IPS-18a (cell line): ENCODE data around the gene GOLT1B.
"Not testable (repeated sequence)": the region's sequence is repeated elsewhere in the genome, so short reads cannot be mapped to it uniquely, and the experiment has no call there.

Source experiments
- H3K27ac ChIP-seq: one replicate; pipeline ENCODE4 v1.5.1; 2013; ENCODE audit warnings: low read length
- H3K27me3 ChIP-seq: one replicate; pipeline ENCODE4 v1.6.1; 2013; ENCODE audit warnings: mild to moderate bottlenecking, low read length; ENCODE audit not compliant: control insufficient read depth, insufficient read depth
- H3K36me3 ChIP-seq: one replicate; pipeline ENCODE4 v1.6.1; 2013; ENCODE audit warnings: low read depth, low read length; ENCODE audit not compliant: control insufficient read depth
- H3K4me1 ChIP-seq: one replicate; pipeline ENCODE4 v1.6.1; 2013; ENCODE audit warnings: low read depth, low read length; ENCODE audit not compliant: control insufficient read depth
- H3K4me3 ChIP-seq: one replicate; pipeline ENCODE4 v1.5.1; 2013; ENCODE audit warnings: low read length
- H3K9ac ChIP-seq: one replicate; pipeline ENCODE4 v1.6.1; 2013; ENCODE audit warnings: mild to moderate bottlenecking, low read length, moderate library complexity
- H3K9me3 ChIP-seq: one replicate; pipeline ENCODE4 v1.6.1; 2013; ENCODE audit warnings: low read depth, low read length; ENCODE audit not compliant: control insufficient read depth

GOLT1B gene, protein sequence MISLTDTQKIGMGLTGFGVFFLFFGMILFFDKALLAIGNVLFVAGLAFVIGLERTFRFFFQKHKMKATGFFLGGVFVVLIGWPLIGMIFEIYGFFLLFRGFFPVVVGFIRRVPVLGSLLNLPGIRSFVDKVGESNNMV

GRCh38 chr12:21501258-21502163 lies at the start of gene GOLT1B, which contains the start of gene RECQL:
TSS of gene GOLT1B (plus strand) at chr12:21501789. CDS start at chr12:21501924, 135 bp downstream.
TSS of gene RECQL (minus strand) at chr12:21501635. CDS start at chr12:21499570, 2,065 bp downstream.
- no peaks in the 10 kb centered on the region for H3K27me3 ChIP-seq
- peak within 1 kb of the TSS; percentile 72 for H3K9ac ChIP-seq
- H3K27ac ChIP-seq = no peak within 1 kb of the TSS
- no peaks in the 10 kb centered on the region for H3K9me3 ChIP-seq
- peaks cover 17% of the 10 kb centered on the region for H3K36me3 ChIP-seq
- peaks cover 8% of the 10 kb centered on the region for H3K4me1 ChIP-seq
- H3K4me3 ChIP-seq = peak within 1 kb of the TSS; percentile 76

DNA sequence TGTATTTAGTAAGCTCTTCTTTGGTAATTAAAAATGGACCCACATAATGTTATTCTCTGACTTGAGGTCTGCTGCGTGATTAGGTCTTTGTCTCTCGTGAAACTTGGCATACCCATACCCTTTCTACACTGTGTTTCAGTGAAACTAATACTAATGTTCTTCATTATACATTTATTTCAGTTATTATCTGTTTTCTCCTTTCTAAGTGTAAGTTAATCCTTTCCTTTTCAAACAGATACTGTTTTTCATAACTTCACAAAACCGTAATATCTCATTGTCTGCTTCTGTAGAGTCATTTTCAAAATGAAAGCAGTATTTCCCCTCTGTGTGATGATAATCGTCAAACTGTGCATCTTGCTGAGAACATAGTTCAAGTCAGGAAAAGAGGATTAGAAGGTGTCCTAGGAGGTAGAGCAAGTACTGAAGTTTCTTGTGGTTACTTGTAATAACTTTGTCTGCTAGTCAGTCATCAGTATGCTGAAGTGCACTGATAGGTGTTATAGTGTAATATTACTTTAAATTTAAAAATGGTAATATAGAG lies 48.2 kb upstream of the GOLT1B start:
- Histone ChIP-seq H3K9ac (no peak overlapping the region), H3K27me3 (no peaks in the 10 kb centered on the region), H3K4me1 (no peaks in the 10 kb centered on the region), H3K27ac (no peak overlapping the region), H3K4me3 (no peak overlapping the region), H3K9me3 (no peaks in the 10 kb centered on the region), H3K36me3 (peaks cover 5% of the 10 kb centered on the region)

DNA sequence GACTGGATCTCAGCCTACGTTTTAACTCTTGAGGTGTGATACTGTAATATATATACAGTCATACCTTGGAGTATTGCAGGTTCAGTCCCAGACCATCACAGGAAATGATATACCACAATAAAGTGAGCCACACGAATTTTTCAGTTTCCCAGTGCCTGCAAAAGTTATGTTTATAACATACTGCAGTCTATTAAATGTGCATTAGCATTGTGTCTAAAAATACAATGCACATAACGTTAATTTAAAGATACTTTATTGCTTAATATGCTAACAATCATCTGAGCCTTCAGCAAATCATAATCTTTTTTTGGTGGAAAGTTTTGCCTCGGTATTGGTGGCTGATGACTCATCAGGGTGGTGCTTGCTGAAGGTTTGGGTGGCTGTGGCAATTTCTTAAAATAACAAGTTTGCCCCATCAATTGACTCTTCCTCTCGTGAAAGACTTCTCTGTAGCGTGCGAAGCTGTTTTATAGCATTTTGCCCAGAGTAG lies 45.3 kb upstream of the GOLT1B start:
- Histone ChIP-seq H3K9ac (no peak overlapping the region), H3K27ac (no peak overlapping the region), H3K4me1 (no peaks in the 10 kb centered on the region), H3K4me3 (no peak overlapping the region), H3K9me3 (no peaks in the 10 kb centered on the region), H3K27me3 (no peaks in the 10 kb centered on the region), H3K36me3 (peaks cover 5% of the 10 kb centered on the region)

DNA sequence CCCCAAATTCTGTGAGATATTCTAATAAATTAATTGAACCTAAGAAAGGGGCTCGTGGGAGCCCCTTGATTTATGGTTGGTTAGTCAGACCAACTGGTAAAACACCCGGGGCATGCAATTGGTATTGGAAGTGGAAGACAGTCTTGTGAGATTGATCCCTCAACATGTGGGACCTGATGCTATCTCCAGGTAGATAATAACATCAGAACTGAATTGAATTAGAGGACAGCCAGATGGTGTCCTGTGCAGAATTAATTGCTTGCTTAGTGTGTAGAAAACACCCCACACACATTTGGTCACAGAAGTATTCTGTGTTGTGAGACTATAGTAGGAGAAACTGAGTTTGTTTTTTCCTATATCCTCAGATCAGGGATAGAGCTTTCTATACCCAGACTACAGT lies 42.1 kb upstream of the GOLT1B start:
- H3K4me3 ChIP-seq = no peak overlapping the region
- H3K36me3 ChIP-seq = peaks cover 12% of the 10 kb centered on the region
- H3K9me3 ChIP-seq = no peaks in the 10 kb centered on the region
- H3K9ac ChIP-seq = no peak overlapping the region
- no peak overlapping the region for H3K27ac ChIP-seq
- H3K4me1 ChIP-seq = no peaks in the 10 kb centered on the region
- no peaks in the 10 kb centered on the region for H3K27me3 ChIP-seq

DNA sequence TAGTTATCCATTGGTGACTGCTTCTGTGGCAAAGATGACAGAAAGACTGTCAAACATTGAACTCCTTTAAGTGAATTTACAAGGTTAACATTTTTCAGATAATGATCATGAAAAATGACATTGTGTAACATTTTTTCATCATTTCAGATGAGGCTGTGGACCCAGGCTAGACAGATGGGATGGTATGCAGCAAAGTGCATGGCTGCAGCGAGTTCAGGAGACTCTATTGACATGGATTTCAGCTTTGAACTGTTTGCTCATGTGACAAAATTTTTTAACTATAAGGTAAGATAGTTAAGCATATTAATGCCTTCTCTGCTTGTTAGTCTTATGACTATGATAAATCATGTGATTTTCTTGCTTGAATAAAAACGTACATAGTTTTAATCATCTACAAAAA lies 34.3 kb upstream of the GOLT1B start:
- not testable (repeated sequence) for H3K27me3 ChIP-seq, H3K4me3 ChIP-seq, H3K9me3 ChIP-seq, H3K27ac ChIP-seq, H3K9ac ChIP-seq, H3K4me1 ChIP-seq
- H3K36me3 ChIP-seq = peaks cover 13% of the 10 kb centered on the region

DNA sequence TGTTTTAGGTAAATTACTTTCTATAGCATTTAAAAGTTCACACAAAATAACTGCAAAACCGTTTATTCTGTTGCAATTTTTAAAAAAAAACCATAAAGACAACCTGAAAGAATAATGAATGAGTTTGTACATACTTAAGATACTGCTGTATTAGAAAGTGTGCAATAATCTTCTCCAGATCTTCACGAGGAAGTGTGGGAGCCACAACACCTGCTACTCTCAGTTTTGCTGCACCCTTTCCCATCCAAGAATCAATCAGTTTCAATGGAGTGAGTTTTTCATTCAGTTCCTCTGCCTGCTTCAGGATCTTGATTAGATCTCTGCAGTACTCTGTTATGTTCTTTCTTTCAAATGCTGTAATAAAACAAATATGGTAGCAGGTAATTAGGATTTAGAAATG lies 30.3 kb upstream of the GOLT1B start:
- H3K36me3 ChIP-seq = peaks cover 34% of the 10 kb centered on the region
- no peaks in the 10 kb centered on the region for H3K27me3 ChIP-seq
- no peaks in the 10 kb centered on the region for H3K9me3 ChIP-seq
- H3K9ac ChIP-seq = no peak overlapping the region
- H3K4me1 ChIP-seq = no peaks in the 10 kb centered on the region
- H3K4me3 ChIP-seq = no peak overlapping the region
- H3K27ac ChIP-seq = no peak overlapping the region

DNA sequence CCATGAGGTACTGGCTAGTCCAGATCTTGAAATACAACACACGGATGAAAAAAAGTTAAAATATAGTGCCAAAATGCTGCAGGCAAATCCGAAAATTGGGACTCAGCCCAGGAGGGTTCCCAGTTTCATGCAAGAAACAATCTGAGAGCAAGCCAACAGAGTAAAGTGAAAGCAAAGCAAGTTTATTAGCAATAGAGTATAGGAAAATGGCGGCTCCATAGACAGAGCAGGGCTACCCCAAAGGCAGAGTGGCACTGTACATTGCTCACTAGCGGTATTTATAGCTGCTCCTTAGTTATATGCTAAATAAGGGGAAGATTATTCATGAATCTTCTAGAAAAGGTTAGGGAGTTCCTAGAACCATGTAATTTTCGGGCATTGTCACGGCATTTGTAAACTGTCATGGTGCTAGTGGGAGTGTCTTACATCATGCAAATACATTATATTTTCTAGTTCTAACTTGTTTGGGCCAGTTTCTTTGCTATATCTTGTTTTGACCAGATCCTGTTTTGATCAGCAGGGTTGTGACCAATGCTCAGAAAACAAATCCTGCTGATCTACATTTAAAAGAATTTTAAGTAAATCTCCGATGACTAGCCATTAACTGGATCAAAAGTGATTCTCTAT lies 29.3 kb upstream of the GOLT1B start:
- Histone ChIP-seq H3K9me3 (no peaks in the 10 kb centered on the region), H3K9ac (no peak overlapping the region), H3K4me3 (no peak overlapping the region), H3K36me3 (peaks cover 41% of the 10 kb centered on the region), H3K27me3 (no peaks in the 10 kb centered on the region), H3K27ac (no peak overlapping the region), H3K4me1 (no peaks in the 10 kb centered on the region)

GRCh38 chr12:21475552-21475951 lies 26.0 kb upstream of the GOLT1B start:
- Histone ChIP-seq H3K4me3 (no peak overlapping the region), H3K36me3 (peaks cover 36% of the 10 kb centered on the region), H3K9me3 (no peaks in the 10 kb centered on the region), H3K27me3 (no peaks in the 10 kb centered on the region), H3K4me1 (no peaks in the 10 kb centered on the region), H3K27ac (no peak overlapping the region), H3K9ac (no peak overlapping the region)

DNA sequence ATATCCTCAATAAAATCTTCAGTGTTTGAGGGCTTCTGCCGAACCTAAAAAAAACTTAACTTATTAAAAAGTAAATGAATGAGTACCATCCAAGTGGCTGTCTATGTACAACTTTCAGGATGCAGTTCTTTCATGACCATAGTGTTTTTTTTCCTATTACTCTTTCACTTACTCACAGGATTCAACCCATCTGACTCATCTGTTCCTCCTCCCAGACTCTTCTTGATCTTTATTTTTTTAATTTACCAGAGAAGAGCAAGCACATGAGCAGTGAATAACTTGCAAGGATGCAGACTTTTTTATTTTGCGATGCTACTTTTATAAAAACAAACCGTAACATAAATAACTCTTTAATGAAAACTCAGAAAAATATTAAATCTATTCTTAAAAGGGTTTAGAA lies 24.6 kb upstream of the GOLT1B start:
- peaks cover 33% of the 10 kb centered on the region for H3K36me3 ChIP-seq

DNA sequence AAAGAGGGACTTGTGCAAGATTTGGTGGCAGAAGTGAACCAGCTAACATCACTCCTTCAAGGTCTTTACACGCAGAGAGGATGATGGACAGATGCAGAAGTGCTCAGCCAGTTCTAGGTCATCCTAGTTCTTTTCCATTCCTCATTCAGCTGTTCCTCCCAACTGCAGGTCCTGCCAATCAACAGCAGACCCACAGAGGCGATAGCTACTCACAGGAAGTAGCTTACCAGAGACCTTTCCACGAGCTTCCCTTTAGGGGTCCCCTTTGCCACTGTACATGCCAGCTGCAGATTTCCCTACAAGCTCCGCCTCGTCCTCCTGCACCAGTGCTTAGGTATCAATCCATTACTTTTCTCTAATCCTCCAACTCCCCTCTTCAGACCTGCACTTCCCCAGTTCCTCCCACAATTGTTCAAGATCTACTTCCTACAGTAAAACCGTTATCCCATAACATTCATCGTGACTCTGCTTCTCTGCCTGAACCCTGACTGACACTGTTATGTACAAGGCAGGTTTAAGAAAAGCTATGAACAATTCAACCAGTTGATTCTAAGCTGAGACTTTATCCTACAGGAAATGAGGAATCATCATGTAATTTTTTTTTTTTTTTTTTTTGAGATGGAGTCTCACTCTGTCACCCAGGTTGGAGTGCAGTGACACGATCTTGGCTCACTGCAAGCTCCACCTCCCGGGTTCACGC lies 22.7 kb upstream of the GOLT1B start:
- H3K4me3 ChIP-seq = no peak overlapping the region
- H3K9me3 ChIP-seq = no peaks in the 10 kb centered on the region
- H3K9ac ChIP-seq = no peak overlapping the region
- peaks cover 34% of the 10 kb centered on the region for H3K36me3 ChIP-seq
- H3K27me3 ChIP-seq = no peaks in the 10 kb centered on the region
- no peaks in the 10 kb centered on the region for H3K4me1 ChIP-seq
- H3K27ac ChIP-seq = no peak overlapping the region

More for the DNA sequence above, 24.6 kb upstream of the GOLT1B start:
- Histone ChIP-seq H3K4me1 (no peaks in the 10 kb centered on the region), H3K27me3 (no peaks in the 10 kb centered on the region), H3K9ac (no peak overlapping the region), H3K4me3 (no peak overlapping the region), H3K9me3 (no peaks in the 10 kb centered on the region), H3K27ac (no peak overlapping the region)

DNA sequence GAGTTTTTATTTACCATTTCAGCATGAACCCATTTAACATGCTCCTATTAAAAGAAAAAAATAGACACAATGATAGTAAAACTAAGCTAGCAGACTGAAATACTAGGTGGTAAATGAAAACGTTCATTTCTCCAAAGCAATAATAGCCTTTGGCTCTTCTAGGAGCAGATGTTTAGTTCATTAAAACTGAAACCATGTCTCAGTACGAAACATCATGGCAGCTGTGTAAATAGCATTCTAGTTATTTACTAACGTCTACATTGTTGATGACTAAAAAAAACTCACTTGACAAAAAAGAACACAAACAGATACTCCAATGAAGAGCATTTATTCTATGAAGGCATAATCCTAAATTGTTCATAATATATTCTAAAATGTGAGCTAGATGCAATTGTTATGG lies 18.1 kb upstream of the GOLT1B start:
- Histone ChIP-seq H3K36me3 (peaks cover 19% of the 10 kb centered on the region), H3K9ac (no peak overlapping the region), H3K4me1 (no peaks in the 10 kb centered on the region), H3K27me3 (no peaks in the 10 kb centered on the region), H3K27ac (no peak overlapping the region), H3K4me3 (no peak overlapping the region), H3K9me3 (no peaks in the 10 kb centered on the region)
